ENCODE data around the gene COA7.
A peak's percentile ranks its signal among the peaks of the same experiment; 100 is the strongest.

COA7 gene

GRCh38 chr1:52637946-52638345, 60.2 kb downstream of the COA7 start:
- DNase-seq (ENCODE audit: low read depth in 4 of 4, low spot score in 1 of 4), result no peak

GRCh38 chr1:52636721-52637695, 61.1 kb downstream of the COA7 start:
- DNase-seq (ENCODE audit: low read depth in 4 of 4, low spot score in 1 of 4), result peak in 1 of 4 experiments; percentile 46

GRCh38 chr1:52635321-52636089, 62.6 kb downstream of the COA7 start:
- DNase-seq (ENCODE audit: low read depth in 4 of 4, low spot score in 1 of 4), result no peak

All from stimulated activated CD4-positive, alpha-beta T cell treated with anti-CD3 and anti-CD28 coated beads, Interleukin-1b, Interleukin-23, amount 100 ng/mL, for 24 hours (primary cell).